Measurements from ENCODE around the gene MEMO1.
A peak's percentile ranks its signal among the peaks of the same experiment; 100 is the strongest.
"Not testable (repeated sequence)": the region's sequence is repeated elsewhere in the genome, so short reads cannot be mapped to it uniquely, and the experiment has no call there.

MEMO1 gene

DNA sequence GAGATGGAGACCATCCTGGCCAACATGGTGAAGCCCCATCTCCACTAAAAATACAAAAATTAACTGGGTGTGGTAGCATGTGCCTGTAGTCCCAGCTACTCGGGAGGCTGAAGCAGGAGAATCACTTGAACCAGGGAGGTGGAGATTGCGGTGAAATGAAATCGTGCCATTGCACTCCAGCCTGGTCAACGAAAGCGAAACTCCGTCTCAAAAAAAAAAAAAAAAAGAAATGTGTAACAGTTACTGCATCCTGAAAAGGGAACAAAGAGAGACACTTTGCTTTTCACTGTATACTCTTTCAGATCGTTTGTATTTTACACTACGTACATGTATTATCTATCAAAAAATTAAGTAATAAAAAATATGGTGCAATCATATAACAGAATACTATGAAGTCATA is 53.9 kb downstream of the MEMO1 start:
- DNase-seq, result not testable (repeated sequence)

DNA sequence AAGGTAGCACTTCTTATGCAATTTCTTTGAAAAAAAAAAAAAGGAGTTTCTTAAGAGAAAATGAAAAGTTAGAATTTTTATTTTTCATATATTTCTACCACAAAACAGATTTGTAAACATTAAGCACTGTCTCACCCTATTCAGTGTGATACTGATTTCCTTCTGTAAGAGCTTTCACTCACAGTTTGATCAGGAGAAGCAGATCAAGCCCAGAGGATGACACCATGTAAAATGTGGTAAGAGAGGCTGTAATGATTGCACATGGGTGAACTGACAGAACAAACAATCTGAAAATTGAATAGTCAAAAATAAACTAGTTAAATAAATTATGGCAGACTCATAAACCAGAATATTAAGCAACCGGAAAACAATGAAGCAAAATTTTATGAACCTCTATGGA is 54.5 kb downstream of the MEMO1 start:
- no peak for DNase-seq

DNA sequence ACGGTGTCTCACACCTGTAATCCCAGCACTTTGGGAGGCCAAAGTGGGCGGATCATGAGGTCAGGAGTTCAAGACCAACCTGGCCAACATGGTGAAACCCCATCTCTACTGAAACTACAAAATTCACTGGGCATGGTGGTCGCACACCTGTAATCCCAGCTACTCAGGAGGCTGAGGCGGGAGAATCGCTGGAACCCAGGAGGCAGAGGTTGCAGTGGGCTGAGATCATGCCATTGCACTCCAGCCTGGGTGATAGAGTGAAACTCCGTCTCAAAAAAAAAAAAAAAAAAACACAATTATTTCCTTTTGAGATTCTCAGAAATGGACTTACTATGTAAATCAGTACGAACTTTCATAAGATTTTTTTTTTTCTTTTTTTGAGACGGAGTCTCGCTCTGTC is 57.7 kb downstream of the MEMO1 start:
- DNase-seq, result not testable (repeated sequence)

DNA sequence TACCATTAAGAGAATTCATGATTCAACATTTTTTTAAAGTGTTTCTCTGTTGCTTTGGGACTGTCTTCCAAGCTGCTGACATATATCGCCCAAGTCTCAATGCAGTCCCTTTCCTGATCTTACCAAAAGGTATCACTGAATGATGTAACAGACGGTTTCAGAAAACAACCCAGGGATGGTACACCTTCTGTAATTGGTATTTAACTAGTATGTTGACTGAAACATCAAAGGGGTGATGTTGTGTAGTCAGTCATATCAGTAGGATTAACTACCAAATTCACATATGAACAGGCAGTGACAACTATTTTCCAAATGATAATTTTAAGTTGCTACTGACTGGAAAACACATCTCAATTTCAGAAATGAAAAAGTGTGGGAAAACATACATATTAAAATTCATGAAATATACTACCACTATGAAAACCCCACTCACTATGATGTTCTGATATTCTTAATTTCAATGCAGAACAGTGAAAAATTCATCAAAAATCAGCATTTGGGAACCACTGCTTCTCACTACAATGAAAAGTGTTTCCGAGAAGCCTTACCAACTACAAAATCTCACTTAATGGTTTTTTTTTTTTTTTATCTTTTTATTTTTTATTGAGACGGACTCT is 59.8 kb downstream of the MEMO1 start:
- no peak for DNase-seq

DNA sequence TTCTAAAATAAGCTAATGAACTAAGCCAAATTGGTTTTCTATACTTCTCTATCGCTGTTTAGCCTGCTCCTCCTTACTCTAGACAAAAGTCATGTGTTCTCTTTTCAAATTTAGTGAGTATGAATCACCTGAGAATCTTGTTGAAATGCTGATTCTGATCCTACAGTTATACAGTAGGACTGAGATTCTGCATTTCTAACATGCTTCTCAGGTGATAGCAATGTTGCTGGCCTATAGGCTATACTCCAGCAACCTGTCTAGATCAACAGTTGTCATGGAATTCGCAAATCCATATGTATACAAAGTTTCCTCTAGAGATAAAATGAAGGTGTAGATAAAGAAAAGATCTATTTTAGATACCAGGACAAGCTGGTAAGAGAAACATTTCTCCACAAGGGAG is 62.9 kb downstream of the MEMO1 start:
- no peak for DNase-seq

DNA sequence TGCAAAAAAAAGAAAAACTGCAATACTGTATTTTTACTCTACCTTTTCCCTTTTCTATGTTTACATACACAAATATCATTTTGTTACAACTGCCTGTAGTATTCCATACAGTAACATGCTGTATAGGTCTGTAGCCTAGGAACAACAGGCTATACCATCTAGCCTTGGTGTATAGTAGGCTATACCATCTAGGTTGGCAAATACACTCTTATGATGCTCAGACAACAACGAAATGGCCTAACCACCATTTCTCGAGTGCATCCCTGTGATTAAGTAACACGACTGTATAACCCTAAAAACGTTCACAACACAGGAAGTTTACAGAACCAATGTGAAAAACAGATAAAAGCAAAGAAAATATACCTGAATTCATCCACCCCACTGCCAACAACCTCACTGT is 64.0 kb downstream of the MEMO1 start:
- DNase-seq, result no peak

DNA sequence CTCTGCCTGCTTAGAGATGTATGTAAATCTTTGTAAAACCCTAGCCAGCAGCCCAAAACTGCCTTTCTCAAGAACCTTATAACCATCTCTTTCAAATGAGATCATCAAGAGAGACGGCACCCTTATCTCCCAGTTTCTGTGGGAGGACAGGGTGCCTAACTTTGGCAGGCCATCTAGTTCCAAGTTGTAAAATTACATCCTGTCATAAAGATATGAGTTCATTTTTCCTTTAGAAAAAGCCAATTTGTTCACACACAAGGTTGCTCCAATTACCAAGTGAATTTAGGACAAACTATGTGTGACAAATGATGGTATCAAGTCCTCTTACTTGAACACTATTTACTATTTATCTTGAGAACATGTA is 65.3 kb downstream of the MEMO1 start:
- no peak for DNase-seq

DNA sequence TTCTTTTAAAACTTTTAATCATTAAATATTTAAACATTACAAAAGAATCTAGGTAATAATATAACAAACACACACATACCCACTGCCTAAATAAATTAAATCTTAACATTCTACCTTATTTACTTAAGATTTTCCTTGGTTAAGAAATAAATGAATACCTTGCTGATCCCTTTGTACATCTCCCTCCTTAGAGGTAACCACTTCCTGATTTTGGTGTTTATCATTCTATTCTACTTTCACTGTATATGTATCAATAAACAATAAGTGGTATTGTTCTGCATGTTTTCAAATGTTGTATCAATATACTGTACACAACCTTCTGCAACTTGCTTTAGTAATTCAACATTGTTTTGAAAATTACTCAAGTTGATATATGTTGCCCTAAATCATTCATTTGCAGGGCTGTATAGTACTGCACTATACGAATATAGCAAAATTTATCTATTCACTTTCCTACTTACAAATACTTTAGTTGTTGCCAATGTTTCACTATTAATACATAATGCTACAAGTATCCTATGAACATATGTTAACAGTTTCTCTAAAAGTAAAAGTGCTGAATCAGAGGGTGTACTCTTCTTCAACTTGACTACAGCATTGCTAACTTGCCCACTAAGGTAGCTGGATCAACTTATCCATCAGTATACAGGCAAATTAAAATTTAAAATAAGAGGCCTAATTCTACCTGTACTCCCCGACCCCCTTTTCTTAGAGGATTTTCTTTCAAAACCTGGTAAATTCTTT is 65.8 kb downstream of the MEMO1 start:
- no peak for DNase-seq

DNA sequence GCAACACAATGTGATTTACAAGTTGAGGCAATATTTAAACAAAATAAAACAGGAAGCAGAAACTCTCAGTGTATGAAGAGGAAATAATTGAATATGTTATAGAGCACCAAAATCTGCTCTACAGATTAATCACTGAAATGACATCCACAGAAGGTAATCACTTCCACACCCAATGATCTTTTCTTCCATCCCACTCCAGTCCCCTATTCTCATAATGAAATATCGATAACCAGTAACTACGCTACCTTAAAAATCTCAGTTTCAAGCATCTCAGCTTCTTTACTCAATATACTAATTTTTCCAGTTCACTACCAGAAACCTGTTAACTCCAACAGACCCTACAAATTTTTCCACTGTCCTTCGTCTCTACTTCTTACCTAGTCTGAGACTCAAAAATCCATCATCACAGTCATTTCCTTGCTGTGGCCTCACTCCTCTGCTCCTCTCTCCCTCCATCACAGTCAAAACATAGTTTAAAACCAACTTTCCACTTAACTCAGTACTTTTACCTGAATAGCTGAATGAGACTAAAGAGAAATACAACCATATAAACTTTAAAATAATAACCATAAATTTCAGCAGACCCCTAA is 67.1 kb downstream of the MEMO1 start:
- DNase-seq, result no peak

DNA sequence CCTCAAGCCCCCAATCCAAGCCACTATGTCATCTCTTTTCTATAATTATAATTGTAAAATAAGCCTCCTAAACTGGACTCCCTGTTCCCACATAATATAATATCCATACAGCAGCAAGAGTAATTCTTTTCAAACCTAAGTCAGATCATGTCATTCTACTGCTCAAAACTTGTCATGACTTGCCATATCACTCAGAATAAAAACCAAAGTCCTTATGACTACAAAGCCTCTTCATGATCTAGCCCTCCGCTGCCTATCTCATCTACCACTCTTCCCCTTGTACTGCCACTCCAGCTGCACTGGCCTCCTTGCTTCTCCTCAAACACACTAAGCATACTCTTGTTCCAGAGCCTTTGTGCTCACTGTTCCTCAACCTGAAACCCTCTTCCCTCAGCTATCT is 69.9 kb downstream of the MEMO1 start:
- no peak for DNase-seq

DNA sequence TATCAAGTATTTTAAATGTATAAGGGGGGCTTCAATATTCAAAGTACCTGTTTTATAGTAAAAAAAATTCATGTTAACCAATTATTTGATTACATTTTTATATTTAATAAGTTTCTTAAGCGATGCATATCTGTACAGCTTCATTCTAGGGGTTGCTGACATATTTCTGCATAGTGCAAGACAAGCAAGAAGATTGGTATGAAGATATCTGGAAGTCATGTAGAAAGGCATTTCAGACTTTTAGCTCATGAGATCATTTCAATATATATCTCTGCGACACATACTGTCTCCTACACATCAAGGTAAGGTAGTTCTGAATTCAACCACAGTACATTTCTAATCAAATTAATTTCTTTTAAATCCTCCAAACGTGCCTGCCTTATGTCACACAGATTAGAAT is 73.1 kb downstream of the MEMO1 start:
- peak; percentile 8 for DNase-seq

DNA sequence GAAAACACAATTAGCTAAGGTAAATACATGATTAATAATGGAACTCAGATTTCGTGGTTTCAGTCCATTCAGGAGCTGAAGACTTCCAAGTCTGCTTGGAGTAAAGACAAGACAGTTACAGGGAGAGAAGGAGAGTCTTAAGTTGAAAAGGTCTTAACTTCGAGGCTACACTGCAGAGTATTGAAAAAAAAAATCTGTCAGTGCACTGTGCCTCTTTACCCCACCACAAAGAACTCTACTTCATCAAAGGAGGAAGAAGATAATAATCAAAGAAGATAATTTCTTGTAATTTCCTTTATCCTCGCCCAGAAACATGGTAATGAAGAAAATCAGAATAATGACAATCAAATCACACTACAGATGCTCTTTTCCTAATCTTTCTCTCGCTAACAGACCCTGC is 75.4 kb downstream of the MEMO1 start:
- DNase-seq, result no peak

DNA sequence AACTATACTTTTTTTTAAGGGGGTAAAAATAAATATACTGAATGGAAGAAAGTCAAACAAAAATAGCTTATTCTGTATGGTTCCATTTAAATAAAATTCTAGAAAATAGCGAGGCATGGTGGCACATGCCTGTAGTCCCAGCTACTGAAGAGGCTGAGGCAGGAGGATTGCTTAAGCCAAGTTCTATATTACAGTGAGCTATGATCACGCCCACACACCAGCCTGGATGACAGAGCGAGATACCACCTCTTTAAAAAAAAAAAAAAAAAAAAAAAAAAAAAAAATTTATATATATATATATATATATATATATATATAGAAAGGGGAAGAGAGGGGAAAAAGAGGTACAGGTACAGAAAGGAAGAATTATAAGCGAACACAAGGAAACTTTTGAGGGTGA is 77.7 kb downstream of the MEMO1 start:
- no peak for DNase-seq

DNA sequence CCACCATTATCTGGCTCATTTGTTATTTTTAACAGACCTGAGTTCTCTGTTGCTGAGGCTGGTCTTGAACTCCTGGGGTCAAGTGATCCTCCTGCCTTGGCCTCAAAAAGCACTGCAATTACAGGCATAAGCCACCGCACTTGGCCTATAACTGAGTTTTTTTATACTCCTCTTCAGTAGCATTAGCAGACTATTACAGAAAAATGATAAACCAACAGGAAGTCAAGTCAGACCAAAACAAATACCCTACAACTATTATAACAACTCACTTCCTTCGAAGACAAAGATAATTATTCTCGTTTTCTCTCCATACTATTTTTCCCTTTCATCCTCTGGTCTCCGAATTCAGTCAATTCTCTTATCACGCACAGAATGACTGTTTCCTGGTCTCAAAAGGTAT is 78.2 kb downstream of the MEMO1 start:
- DNase-seq, result no peak

DNA sequence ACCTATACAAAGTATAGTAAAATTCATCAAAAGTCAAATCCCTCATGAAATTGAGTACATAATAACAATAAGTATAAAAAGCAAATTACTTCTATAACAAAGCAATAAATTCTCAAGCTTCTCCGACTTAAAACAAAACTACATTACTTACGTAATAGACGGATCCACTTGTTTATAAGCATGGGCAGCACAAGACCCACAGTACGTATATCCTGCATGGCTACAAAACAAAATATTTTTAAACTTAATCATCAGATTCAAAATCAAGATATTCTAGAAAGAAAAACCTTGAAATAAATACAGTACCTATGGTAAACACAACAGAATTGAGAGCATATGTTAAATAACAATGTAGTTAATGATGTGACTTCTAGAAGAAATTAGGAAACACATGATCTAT is 78.9 kb downstream of the MEMO1 start:
- DNase-seq, result peak; percentile 54

DNA sequence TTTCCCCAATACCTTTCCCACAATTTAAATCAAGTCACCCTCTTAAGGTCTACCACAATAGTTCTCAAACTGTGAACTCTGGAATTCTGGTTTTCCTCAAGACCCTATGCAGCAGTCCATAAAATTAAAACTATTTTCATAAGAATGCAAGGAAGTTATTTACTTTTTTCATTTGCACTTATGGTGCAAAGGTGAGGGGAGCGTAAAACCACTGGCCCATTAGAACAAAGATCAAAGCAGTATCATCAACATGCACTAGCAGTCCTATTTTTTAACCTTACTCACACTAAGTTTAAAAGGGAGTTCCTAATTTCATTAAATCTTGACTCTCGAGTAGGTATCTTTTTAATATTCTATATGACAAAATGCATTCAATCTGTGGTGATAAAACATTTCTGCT is 85.3 kb downstream of the MEMO1 start:
- no peak for DNase-seq

DNA sequence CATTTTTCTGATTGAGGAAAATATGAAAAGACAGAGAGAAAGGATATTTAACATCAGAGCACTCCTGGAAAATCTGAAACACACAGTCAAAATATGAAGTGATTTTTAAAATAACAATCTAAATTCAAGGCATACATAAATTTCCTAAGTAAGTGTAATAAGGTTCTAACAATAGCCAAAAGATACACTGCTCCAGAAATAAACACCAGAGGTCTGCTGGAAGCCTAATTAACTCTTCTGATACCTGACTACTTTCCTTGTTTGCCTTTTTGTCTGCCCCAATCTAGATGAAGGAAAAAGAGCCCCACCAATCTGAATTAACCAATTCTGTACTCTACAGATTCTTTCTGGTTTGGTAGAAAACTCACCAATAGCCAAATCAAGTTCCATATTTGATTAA is 87.1 kb downstream of the MEMO1 start:
- DNase-seq, result no peak

DNA sequence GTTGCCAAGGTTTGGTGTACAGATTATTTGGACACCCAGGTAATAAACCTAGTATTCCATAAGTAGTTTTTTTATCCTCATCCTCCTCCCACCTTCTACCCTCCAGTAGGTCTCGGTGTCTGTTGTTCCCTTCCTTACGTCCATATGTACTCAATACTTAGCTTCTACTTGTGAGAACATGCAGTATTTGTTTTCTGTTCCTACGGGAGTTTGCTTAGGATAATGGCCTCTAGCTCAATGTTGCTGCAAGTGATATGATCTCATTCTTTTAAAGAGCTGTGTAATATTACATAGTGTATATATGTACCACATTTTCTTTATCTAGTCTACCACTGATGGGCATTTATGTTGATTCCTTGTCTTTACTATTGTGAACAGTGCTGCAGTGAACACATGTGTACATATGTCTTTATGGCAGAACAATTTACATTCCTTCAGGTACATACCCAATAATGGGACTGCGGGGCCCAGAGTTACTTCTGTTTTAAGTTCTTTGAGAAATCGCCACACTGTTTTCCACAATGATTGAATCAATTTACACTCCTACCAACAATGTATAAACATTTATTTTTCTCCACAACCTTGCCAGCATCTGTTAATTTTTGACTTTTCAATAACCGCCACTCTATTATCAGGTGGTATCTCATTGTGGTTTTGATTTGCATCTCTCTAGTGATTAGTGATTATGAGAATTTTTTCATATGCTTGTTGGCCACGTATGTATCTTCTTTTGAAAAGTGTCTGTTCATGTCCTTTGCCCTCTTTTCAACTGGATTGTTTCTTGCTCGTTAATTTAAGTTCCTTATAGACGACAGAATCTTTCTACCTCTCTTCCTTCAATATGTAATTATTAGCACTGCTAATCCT is 88.0 kb downstream of the MEMO1 start:
- no peak for DNase-seq

DNA sequence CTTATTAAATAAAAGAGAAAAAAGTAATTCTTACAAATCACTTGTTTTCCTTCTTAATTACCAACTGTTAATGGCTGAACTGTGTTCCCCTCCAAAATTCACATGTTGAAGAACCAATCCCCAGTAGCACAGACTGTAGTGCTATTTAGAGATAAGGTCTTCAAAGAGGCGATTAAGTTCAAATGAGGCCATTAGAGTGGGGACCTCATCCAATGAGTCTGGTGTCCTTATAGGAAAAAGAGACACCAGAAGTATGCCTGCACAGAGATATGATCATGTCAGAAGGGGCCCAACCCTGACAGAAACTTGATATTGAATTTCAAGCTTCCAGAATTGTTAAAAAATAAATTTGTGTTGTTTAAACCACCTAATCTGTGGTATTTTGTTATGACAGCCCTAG is 89.8 kb downstream of the MEMO1 start:
- DNase-seq, result no peak

DNA sequence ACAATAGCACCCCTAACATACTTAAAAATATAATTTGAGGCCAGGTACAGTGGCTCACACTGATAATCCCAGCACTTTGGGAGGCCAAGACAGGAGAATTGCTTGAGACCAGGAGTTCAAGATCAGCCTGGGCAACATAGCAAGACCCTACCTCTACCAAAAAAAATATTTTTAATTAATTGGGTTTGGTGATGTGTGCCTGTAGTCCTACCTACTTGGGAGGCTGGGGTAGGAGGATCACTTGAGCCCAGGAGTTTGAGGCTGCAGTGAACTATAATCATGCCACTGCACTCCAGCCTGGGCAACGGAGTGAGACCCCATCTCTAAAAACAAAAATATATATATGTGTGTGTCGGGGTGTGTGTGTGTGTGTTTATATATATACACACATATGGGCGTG is 91.3 kb downstream of the MEMO1 start:
- DNase-seq, result no peak

DNA sequence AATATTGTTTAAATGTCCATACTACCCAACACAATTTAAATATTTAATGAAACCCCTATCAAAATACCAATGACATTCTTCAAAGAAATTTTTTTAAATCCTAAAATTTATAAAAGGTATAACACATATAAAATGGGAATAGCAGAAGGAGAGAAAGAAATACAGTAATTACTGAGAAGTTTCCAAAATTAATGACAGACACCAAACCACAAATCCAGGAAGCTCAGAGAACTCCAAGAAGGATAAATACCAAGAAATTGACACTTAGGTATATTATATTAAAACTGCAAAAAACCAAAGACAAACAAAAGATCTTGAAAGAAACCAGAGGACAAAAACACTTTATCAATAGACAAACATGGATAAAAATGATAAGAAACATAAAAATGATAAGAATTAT is 101.1 kb downstream of the MEMO1 start:
- no peak for DNase-seq

DNA sequence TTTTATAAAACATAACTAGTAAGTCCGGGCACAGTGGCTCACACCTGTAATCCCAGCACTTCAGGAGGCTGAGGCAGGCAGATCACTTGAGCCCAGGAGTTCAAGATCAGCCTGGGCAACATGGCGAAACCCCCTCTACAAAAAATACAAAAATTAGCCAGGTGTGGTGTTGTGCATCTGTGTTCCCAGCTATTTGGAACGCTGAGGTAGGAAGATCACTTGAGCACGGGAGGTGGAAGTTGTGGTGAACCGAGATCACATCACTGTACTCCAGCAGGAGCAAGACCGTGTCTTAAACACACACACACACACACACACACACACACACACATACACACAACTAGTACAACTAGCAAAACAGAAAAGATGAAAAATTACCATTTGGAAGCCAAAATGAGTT is 103.3 kb downstream of the MEMO1 start:
- not testable (repeated sequence) for DNase-seq

DNA sequence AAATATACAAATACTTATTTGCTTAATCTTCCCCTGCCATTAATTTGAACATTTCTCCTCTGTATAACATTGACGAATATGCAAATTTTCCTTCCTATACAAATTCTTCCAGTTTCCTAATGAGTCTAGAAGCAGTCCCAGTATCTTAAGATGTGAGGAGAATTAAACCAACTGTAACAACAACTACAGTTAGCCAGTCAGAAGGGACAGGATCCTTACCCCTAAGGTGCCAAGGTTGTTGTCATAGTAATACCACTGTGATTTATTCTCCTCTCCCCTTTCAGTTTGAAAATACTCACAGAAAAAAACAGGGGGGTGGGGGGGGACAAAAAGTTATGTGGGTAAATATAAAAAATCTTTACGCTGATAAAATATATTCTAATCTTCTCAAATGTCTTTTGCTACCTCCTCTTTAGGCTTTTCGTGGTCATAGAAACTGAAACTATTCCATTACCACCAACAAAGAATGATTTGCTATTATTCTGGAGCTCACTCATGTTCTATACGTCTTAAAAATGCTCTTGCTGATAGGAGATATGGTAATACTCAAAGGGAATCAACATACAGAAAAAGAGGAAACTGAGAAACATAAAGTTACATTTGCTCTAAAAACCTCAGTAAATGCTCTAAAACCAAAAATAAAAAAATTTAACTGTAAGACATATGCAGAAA is 107.6 kb downstream of the MEMO1 start:
- DNase-seq, result no peak
